H1 (cell line): Measurements from ENCODE around the gene BMPR1A. TPM values are rescaled to one million over a fixed set of nuclear protein-coding genes. Genes with fewer than 3 reads are reported as not detected.

Experiments
- POLR2AphosphoS5 ChIP-seq: IDR thresholded peaks from 2 replicates; pipeline ENCODE4 v1.6.1; 2011; ENCODE audit warnings: low read depth, low read length
- RNF2 ChIP-seq: fragments of 200-900, 300-1000 bp; sonication (generic); IDR thresholded peaks from 2 replicates; pipeline ENCODE4 v1.7.1; 2016; ENCODE audit warnings: borderline replicate concordance, low read depth, mild to moderate bottlenecking, antibody characterized with exemption, low read length; ENCODE audit not compliant: poor library complexity, severe bottlenecking; ENCODE audit errors: missing control alignments
- TAF7 ChIP-seq: optimal IDR thresholded peaks from 2 replicates; pipeline ENCODE3; 2011; ENCODE audit warnings: low read depth, mild to moderate bottlenecking, inconsistent platforms, low read length, moderate library complexity, borderline replicate concordance
- polyA plus RNA-seq, 7 experiments: library from polyadenylated mRNA; depleted of rRNA in 3 of 7; stranded (reverse) in 5 of 7; unstranded in 2 of 7; fragments of >200 nt in 5 of 7; fragments of 200-250 nt in 2 of 7; gene quantifications; 1 replicate in 5 of 7; 2 replicates in 1 of 7; 4 replicates in 1 of 7; pipeline versions ENCODE4 v1.2.1 to v1.2.3, GENCODE V29; 2011 to 2013; ENCODE audit warnings: missing spikeins in 2 of 7, mixed read lengths in 2 of 7
- total RNA-seq: library from RNA; stranded (reverse); fragmentation: NEBNext Ultra II Directional; extraction: Animal tissue kit (Norgen Biotek cat#: 25700); gene quantifications from 2 replicates; pipeline ENCODE4 v1.2.1, GENCODE V29; 2021
- TF ChIP-seq, protein P1 (sequence below): fragments of 300-600 bp; sonication (generic); IDR thresholded peaks from 2 replicates; pipeline ENCODE4 v1.7.1; 2012; ENCODE audit warnings: low read length, moderate library complexity, mild to moderate bottlenecking, inconsistent platforms; ENCODE audit not compliant: insufficient replicate concordance
- TF ChIP-seq, protein P2 (sequence below): IDR thresholded peaks from 2 replicates; pipeline ENCODE4 v1.6.1; 2011; ENCODE audit warnings: low read length, improper control_type of control experiment

Gene BMPR1A
- total and polyA plus RNA-seq, 2 of the 8 experiments (the other 6 are each of a cell fraction or from before 2014, with no cell fraction given): 34.4 to 129 TPM

DNA sequence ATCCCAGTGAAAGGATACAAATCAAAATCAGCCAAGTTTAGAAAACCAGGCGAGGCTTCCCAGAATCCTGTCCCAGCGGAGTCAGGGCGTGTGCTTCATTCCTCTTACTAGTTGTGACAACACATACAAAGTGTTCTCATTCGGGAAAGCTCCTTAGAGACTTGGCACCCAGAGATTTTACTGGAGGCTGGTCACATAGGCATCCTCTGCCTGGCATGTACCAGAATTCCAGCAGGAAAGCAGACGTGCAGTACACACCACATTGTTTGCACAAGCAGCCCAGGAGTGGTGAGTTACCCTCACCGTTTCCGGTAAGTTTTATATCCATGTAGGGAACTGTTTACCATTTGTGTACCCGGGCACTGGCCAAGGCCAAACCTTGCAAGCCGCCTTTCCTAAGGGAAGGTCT, 166.1 kb downstream of the BMPR1A start (continued):
- TF ChIP-seq, protein P1, sequence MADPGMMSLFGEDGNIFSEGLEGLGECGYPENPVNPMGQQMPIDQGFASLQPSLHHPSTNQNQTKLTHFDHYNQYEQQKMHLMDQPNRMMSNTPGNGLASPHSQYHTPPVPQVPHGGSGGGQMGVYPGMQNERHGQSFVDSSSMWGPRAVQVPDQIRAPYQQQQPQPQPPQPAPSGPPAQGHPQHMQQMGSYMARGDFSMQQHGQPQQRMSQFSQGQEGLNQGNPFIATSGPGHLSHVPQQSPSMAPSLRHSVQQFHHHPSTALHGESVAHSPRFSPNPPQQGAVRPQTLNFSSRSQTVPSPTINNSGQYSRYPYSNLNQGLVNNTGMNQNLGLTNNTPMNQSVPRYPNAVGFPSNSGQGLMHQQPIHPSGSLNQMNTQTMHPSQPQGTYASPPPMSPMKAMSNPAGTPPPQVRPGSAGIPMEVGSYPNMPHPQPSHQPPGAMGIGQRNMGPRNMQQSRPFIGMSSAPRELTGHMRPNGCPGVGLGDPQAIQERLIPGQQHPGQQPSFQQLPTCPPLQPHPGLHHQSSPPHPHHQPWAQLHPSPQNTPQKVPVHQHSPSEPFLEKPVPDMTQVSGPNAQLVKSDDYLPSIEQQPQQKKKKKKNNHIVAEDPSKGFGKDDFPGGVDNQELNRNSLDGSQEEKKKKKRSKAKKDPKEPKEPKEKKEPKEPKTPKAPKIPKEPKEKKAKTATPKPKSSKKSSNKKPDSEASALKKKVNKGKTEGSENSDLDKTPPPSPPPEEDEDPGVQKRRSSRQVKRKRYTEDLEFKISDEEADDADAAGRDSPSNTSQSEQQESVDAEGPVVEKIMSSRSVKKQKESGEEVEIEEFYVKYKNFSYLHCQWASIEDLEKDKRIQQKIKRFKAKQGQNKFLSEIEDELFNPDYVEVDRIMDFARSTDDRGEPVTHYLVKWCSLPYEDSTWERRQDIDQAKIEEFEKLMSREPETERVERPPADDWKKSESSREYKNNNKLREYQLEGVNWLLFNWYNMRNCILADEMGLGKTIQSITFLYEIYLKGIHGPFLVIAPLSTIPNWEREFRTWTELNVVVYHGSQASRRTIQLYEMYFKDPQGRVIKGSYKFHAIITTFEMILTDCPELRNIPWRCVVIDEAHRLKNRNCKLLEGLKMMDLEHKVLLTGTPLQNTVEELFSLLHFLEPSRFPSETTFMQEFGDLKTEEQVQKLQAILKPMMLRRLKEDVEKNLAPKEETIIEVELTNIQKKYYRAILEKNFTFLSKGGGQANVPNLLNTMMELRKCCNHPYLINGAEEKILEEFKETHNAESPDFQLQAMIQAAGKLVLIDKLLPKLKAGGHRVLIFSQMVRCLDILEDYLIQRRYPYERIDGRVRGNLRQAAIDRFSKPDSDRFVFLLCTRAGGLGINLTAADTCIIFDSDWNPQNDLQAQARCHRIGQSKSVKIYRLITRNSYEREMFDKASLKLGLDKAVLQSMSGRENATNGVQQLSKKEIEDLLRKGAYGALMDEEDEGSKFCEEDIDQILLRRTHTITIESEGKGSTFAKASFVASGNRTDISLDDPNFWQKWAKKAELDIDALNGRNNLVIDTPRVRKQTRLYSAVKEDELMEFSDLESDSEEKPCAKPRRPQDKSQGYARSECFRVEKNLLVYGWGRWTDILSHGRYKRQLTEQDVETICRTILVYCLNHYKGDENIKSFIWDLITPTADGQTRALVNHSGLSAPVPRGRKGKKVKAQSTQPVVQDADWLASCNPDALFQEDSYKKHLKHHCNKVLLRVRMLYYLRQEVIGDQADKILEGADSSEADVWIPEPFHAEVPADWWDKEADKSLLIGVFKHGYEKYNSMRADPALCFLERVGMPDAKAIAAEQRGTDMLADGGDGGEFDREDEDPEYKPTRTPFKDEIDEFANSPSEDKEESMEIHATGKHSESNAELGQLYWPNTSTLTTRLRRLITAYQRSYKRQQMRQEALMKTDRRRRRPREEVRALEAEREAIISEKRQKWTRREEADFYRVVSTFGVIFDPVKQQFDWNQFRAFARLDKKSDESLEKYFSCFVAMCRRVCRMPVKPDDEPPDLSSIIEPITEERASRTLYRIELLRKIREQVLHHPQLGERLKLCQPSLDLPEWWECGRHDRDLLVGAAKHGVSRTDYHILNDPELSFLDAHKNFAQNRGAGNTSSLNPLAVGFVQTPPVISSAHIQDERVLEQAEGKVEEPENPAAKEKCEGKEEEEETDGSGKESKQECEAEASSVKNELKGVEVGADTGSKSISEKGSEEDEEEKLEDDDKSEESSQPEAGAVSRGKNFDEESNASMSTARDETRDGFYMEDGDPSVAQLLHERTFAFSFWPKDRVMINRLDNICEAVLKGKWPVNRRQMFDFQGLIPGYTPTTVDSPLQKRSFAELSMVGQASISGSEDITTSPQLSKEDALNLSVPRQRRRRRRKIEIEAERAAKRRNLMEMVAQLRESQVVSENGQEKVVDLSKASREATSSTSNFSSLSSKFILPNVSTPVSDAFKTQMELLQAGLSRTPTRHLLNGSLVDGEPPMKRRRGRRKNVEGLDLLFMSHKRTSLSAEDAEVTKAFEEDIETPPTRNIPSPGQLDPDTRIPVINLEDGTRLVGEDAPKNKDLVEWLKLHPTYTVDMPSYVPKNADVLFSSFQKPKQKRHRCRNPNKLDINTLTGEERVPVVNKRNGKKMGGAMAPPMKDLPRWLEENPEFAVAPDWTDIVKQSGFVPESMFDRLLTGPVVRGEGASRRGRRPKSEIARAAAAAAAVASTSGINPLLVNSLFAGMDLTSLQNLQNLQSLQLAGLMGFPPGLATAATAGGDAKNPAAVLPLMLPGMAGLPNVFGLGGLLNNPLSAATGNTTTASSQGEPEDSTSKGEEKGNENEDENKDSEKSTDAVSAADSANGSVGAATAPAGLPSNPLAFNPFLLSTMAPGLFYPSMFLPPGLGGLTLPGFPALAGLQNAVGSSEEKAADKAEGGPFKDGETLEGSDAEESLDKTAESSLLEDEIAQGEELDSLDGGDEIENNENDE: no peak
- TF ChIP-seq POLR2AphosphoS5: no peak
- no peak for TF ChIP-seq RNF2
- TF ChIP-seq, protein P2, sequence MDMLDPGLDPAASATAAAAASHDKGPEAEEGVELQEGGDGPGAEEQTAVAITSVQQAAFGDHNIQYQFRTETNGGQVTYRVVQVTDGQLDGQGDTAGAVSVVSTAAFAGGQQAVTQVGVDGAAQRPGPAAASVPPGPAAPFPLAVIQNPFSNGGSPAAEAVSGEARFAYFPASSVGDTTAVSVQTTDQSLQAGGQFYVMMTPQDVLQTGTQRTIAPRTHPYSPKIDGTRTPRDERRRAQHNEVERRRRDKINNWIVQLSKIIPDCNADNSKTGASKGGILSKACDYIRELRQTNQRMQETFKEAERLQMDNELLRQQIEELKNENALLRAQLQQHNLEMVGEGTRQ: no peak
- no peak for TF ChIP-seq TAF7
- TF ChIP-seq, all 59 proteins: peak for 0
